ENCODE measurements around the gene PROM1. TPM values are rescaled to one million over a fixed set of nuclear protein-coding genes. Genes with fewer than 3 reads are reported as not detected.

The PROM1 gene
- total and polyA plus RNA-seq, 2 of the 13 experiments (the other 11 are each of a cell fraction or from before 2014, with no cell fraction given) = 3.9 to 16.4 TPM

DNA sequence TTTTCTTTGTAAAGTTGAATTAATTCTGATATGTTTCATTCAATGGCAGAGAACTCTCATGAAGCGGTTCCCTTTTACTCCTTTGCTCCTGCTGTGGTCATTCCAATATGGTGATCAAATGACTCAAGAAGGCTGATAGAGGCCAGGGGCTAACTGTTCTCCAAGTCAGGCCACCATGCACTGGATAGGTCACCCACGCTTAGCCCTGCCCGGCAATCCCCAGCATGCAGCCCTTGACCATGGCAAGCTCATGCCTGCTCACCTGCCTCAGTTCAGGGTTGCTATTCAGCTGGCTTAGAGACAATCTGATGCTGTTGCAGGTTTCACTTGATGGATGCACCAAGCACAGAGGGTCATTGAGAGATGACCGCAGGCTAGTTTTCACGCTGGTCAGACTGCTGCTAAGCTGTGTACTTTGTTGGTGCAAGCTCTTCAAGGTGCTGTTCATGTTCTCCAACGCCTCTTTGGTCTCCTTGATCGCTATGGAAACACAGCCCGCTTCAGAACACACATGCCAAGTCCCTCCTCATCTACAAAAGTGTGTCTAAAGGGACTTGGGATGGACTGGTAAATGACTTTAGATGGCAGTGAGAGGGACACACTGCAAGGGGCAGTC lies 65.7 kb downstream of the PROM1 start (continued):
- TF ChIP-seq ZBTB38 (CRISPR knock-in tag; IDR thresholded peaks at IDR 0.05) = no peak
- no peak for TF ChIP-seq MYNN (CRISPR knock-in tag; IDR thresholded peaks at IDR 0.05; ENCODE audit: low read depth)

DNA sequence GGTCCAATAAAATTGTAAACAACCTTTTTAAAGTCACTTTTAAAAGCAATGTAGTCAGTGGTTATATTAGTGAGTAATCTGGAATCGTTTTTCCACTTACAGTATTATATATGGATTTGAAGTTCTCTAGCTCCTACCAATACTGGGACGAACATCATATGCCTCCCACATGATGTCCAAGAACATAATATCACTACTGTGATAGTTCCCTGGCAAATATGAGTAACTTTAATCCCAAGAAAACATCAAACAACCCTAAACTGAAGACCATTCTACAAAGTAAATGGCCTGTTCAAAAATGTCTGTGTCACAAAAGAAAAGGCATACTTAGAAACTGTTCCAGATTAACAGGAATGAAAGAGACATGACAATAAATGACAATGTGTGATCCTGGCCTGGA lies 67.3 kb downstream of the PROM1 start:
- Histone ChIP-seq H4K20me1 (ENCODE audit: insufficient read depth, low read length) (no peaks in the 10 kb centered on the region), H3K4me2 (ENCODE audit: low read depth, low read length) (no peak overlapping the region), H3K27me3 (ENCODE audit: control insufficient read depth in 1 of 2, insufficient read depth in 2 of 2, low read length in 2 of 2) (no peaks in the 10 kb centered on the region), H2AFZ (ENCODE audit: low read length) (no peak overlapping the region), H3K4me1 (ENCODE audit: insufficient read depth, low read length) (no peaks in the 10 kb centered on the region), H3K27ac (ENCODE audit: extremely low read length, insufficient read depth, low read length) (no peak overlapping the region), H3K9me3 (ENCODE audit: low read length) (no peaks in the 10 kb centered on the region), H3K9ac (ENCODE audit: insufficient read depth, low read depth, low read length) (no peak overlapping the region), H3K79me2 (ENCODE audit: insufficient read depth, low read length) (no peaks in the 10 kb centered on the region), H3K4me3 (replicated peaks in 1 of 3; ENCODE audit: insufficient read depth in 1 of 3, low read depth in 2 of 3, low read length in 3 of 3) (no peak overlapping the region), H3K36me3 (replicated peaks in 1 of 2; ENCODE audit: control insufficient read depth in 1 of 2, insufficient read depth in 2 of 2, low read length in 2 of 2) (no peaks in the 10 kb centered on the region)
- no peak for DNase-seq (ENCODE audit: low spot score)
- TF ChIP-seq, protein P1, sequence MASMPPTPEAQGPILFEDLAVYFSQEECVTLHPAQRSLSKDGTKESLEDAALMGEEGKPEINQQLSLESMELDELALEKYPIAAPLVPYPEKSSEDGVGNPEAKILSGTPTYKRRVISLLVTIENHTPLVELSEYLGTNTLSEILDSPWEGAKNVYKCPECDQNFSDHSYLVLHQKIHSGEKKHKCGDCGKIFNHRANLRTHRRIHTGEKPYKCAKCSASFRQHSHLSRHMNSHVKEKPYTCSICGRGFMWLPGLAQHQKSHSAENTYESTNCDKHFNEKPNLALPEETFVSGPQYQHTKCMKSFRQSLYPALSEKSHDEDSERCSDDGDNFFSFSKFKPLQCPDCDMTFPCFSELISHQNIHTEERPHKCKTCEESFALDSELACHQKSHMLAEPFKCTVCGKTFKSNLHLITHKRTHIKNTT (CRISPR knock-in tag; IDR thresholded peaks at IDR 0.05) = no peak
- TF ChIP-seq ZNF569 (CRISPR knock-in tag; IDR thresholded peaks at IDR 0.05; ENCODE audit: borderline replicate concordance) (no peak), ZNF75D (CRISPR knock-in tag; IDR thresholded peaks at IDR 0.05; ENCODE audit: borderline replicate concordance) (no peak), ZBTB42 (CRISPR knock-in tag; IDR thresholded peaks at IDR 0.05) (no peak)
- in situ Hi-C loops (cut with HindIII; ENCODE audit: extremely low pct_ligation_motif_present, low pct_unique_long_range_greater_than_20kb) (no loop called here), intact Hi-C loops (cut with micrococcal nuclease; ENCODE audit: unreplicated experiment) (no loop called here)
- CTCF ChIA-PET (ENCODE audit: low intra/inter-chr PET ratio, low total read pairs) = no interaction called here
- POLR2A ChIA-PET = no interaction called here
- ATAC-seq = no peak
- no peak for FAIRE-seq
- no TSS peak for BruUV-seq (replicated peaks)
- WGBS (ENCODE audit: low lambda C conversion rate) = 30% methylated on average over 2 of the region's 2 CpGs

Measured in HepG2 (cell line).